ENCODE results near the gene MRPL20. TPM values are rescaled to one million over a fixed set of nuclear protein-coding genes. Genes with fewer than 3 reads are reported as not detected.
"Not testable (repeated sequence)": the region's sequence is repeated elsewhere in the genome, so short reads cannot be mapped to it uniquely, and the experiment has no call there.

Gene MRPL20
- total RNA-seq, 2 donors from 2014 or later, result 72.8 to 85.9 TPM

DNA sequence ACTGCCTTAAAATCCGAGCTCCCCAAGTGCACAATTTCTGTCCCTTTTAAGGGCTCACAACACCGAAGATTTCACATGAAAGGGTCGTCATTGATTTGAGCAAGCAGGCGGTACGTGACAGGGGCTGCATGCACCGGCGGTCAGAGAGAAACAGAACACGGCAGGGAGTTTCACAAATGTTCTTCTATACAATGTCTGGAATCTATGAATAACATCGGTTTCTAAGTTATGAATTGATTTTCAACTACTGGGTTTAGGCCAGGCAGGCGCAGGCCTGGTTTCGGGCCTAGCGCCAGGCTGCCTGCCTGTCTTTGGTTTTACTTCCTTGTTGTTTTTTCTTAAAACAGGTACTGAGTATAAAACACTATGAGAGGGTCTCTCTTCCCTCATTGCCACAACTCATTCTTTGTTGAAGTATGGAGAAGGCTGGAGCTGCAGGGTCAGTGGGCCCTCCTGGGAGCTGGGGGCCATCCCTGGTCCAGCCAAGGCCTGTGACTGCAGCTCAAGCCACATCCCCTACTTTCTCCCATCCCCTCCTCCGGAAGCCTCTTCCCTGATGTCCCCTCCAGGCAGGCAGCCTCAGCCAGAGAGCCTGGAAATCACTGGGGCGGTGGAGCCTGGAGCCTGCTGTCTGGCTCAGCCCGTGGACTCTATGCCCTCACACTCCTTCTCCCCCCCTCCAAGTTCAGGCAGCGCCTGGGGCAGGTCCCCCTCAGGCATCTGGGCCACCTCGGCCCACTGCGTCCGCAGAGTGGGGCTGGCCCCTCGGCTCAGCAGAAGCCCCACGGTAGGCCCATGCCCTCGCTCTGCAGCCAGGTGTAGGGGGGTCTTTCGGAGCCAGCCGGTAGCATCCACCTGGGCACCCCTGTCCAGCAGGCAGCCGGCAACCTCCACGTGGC is 11.6 kb upstream of the MRPL20 start:
- no peaks in the 10 kb centered on the region for H3K36me3 ChIP-seq (replicated peaks in 1 of 2; ENCODE audit: insufficient read depth in 1 of 2, low read depth in 2 of 2)
- no peaks in the 10 kb centered on the region for H3K27me3 ChIP-seq
- peaks cover 46% of the 10 kb centered on the region for H3K4me1 ChIP-seq
- ATAC-seq (no peak), DNase-seq (peak in 1 of 4 donors; percentile 53)
- H3K27ac ChIP-seq, result peak overlapping the region in 3 of 4 donors; percentile 68 to 78 (median 72)
- intact Hi-C loops (cut with DNase I), result no loop called here
- 66 to 76% methylated on average over 13 to 22 of the region's 26 CpGs for WGBS, 2 donors
- no peak overlapping the region for H3K4me3 ChIP-seq
- TF ChIP-seq, protein P1, sequence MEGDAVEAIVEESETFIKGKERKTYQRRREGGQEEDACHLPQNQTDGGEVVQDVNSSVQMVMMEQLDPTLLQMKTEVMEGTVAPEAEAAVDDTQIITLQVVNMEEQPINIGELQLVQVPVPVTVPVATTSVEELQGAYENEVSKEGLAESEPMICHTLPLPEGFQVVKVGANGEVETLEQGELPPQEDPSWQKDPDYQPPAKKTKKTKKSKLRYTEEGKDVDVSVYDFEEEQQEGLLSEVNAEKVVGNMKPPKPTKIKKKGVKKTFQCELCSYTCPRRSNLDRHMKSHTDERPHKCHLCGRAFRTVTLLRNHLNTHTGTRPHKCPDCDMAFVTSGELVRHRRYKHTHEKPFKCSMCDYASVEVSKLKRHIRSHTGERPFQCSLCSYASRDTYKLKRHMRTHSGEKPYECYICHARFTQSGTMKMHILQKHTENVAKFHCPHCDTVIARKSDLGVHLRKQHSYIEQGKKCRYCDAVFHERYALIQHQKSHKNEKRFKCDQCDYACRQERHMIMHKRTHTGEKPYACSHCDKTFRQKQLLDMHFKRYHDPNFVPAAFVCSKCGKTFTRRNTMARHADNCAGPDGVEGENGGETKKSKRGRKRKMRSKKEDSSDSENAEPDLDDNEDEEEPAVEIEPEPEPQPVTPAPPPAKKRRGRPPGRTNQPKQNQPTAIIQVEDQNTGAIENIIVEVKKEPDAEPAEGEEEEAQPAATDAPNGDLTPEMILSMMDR (IDR thresholded peaks at IDR 0.05), result no peak
- TF ChIP-seq POLR2A (IDR thresholded peaks at IDR 0.05), result no peak
- H3K9me3 ChIP-seq, result no peaks in the 10 kb centered on the region

DNA sequence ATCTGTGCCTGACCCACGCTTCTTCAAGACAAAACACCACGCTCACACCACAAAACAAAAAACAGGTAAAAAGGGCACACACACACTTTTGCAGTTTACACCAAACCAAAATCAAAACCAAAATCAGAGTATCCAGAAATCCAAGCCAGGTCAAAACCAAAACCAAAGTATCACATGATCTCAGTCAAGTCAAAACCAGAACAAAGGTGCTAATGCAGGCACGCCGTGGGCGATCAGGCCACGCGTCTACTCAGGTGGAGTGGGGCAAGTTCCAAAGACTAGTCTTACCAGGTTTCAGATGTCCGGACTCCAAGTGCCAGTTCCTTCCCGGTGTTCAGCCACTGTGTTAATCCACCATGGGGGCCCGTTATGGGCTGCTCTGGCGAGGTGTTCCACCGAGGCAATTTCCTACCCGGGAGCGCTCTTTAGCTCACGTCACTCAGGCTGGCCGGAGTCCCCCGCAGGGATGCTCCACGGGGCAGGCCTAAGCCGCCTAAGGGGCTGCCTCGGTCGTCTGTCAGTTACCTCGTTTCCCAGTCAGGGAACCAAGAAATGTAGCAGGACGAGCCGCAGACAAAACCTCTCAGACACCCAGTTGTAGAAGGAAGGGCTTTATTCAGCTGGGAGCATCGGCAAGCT is 10.9 kb upstream of the MRPL20 start:
- H3K9me3 ChIP-seq; H3K27me3 ChIP-seq; ATAC-seq; intact Hi-C loops (cut with DNase I); H3K4me3 ChIP-seq; DNase-seq; H3K36me3 ChIP-seq (replicated peaks in 1 of 2; ENCODE audit: insufficient read depth in 1 of 2, low read depth in 2 of 2): not testable (repeated sequence)
- WGBS, 2 donors, result 83 to 92% methylated on average over 21 to 25 of the region's 25 CpGs
- Histone ChIP-seq H3K27ac (peak overlapping the region in 3 of 4 donors; percentile 68 to 78 (median 72)), H3K4me1 (peaks cover 46% of the 10 kb centered on the region)

DNA sequence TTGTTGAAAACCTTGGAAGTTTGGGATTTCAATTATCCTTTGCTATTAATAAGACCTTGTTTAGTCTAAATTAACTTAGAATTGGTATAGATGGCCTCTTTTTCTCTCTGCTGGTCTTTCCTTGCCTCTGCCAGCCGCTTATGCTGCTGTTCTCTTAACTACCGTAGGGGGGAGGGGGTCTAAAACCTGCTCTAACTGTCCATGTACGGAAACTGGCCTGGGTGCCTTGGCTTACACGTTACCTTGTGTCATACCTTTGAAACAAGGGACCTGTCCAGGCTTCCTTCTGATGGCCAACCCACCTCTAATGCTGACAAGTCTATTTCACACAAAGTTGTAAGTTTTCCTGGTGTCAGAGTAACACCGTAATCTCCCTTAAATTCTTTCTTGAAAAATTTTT is 10.3 kb upstream of the MRPL20 start:
- DNase-seq; H3K9me3 ChIP-seq; H3K4me3 ChIP-seq; intact Hi-C loops (cut with DNase I); ATAC-seq; H3K36me3 ChIP-seq (replicated peaks in 1 of 2; ENCODE audit: insufficient read depth in 1 of 2, low read depth in 2 of 2); H3K27me3 ChIP-seq: not testable (repeated sequence)
- Histone ChIP-seq H3K4me1 (peaks cover 46% of the 10 kb centered on the region), H3K27ac (peak overlapping the region in 2 of 4 donors; percentile 68 to 78)
- WGBS, 2 donors, result 62 to 70% methylated on average over 5 of the region's 5 CpGs

DNA sequence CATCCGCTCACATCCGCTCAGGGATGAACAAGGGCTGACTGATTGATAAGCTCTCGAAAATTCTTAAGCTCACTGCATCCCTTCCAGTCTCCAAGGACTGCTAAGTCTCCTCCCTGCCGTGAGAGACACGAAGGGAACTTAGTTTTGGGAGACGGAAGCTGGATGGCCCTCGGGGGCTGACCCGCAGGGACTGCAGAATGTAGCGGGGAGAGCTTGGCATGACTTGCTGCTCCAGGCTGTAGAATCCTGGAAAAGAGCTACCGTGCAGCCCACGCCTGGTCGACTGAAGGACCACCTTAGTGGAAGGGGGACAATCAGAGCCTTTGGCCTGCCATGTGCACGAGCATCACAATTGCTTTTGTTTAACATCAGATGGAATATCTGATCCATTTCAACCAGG is 8.7 kb upstream of the MRPL20 start:
- H3K36me3 ChIP-seq (replicated peaks in 1 of 2; ENCODE audit: insufficient read depth in 1 of 2, low read depth in 2 of 2), result no peaks in the 10 kb centered on the region
- intact Hi-C loops (cut with DNase I), result no loop called here

DNA sequence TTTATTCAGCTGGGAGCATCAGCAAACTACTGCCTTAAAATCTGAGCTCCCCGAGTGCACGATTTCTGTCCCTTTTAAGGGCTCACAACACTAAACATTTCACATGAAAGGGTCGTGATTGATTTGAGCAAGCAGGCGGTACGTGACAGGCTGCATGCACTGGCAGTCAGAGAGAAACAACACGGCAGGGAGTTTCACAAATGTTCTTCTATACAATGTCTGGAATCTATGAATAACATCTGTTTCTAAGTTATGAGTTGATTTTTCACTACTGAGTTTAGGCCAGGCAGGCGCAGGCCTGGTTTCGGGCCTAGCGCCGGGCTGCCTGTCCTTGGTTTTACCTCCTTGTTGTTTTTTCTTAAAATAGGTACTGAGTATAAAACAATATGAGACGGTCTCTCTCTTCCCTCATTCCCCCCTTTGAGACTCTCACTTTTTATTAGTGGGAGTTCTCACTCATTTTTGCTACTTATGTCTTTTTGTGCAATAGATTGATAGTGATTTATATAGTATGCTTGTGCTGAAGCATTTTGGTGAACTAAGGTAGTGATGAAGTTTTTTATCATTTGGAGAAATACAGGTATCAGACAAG is 5.3 kb upstream of the MRPL20 start:
- not testable (repeated sequence) for ATAC-seq

More for the DNA sequence above, 8.7 kb upstream of the MRPL20 start:
- Histone ChIP-seq H3K27me3 (no peaks in the 10 kb centered on the region), H3K4me1 (peaks cover 37% of the 10 kb centered on the region), H3K9me3 (no peaks in the 10 kb centered on the region), H3K27ac (no peak overlapping the region), H3K4me3 (no peak overlapping the region)
- TF ChIP-seq, protein P1 (IDR thresholded peaks at IDR 0.05), result no peak
- WGBS, 2 donors, result 76 to 88% methylated on average over 13 of the region's 13 CpGs
- ATAC-seq, result no peak
- no peak for DNase-seq

DNA sequence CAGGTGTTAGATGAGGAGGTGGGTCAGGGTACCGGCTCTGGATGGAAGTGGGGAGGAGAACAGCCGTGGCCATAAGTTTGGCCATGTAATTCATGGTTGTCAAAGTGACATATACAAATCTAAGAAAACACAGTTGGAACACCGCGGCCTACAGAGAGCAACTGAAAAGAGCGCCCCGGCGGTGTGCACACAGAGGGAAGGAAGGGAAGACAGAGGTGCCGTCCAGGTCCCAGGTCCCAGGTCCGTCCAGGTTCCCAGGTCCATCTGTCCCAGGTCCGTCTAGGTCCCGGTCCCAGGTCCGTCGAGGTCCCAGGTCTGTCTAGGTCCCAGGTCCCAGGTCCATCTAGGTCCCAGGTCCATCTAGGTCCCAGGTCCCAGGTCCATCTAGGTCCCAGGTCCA is 4.5 kb upstream of the MRPL20 start:
- no peak overlapping the region for H3K4me3 ChIP-seq
- 89 to 94% methylated on average over 10 to 13 of the region's 13 CpGs for WGBS, 2 donors
- H3K36me3 ChIP-seq (replicated peaks in 1 of 2; ENCODE audit: insufficient read depth in 1 of 2, low read depth in 2 of 2), result no peaks in the 10 kb centered on the region
- ATAC-seq (no peak), DNase-seq (no peak)
- H3K9me3 ChIP-seq, result no peaks in the 10 kb centered on the region
- H3K27me3 ChIP-seq, result no peaks in the 10 kb centered on the region
- H3K27ac ChIP-seq, result no peak overlapping the region
- TF ChIP-seq, protein P1 (IDR thresholded peaks at IDR 0.05), result no peak
- no peak for TF ChIP-seq POLR2A (IDR thresholded peaks at IDR 0.05)
- H3K4me1 ChIP-seq, result peaks cover 26% of the 10 kb centered on the region
- intact Hi-C loops (cut with DNase I), result no loop called here

More for the DNA sequence above, 5.3 kb upstream of the MRPL20 start:
- H3K4me1 ChIP-seq, result peaks cover 29% of the 10 kb centered on the region
- H3K27me3 ChIP-seq; H3K27ac ChIP-seq; H3K36me3 ChIP-seq (replicated peaks in 1 of 2; ENCODE audit: insufficient read depth in 1 of 2, low read depth in 2 of 2); DNase-seq; H3K4me3 ChIP-seq; intact Hi-C loops (cut with DNase I); H3K9me3 ChIP-seq: not testable (repeated sequence)
- 92% methylated on average over 11 of the region's 11 CpGs for WGBS, 2 donors

DNA sequence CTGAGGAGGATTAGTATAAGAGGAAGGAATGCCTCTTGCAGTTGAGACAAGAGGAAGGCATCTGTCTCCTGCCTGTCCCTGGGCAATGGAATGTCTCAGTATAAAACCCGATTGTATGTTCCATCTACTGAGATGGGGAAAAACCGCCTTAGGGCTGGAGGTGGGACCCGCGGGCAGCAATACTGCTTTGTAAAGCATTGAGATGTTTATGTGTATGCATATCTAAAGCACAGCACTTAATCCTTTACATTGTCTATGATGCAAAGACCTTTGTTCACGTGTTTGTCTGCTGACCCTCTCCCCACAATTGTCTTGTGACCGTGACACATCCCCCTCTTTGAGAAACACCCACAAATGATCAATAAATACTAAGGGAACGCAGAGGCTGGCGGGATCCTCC is 3.1 kb upstream of the MRPL20 start:
- H3K36me3 ChIP-seq (replicated peaks in 1 of 2; ENCODE audit: insufficient read depth in 1 of 2, low read depth in 2 of 2); H3K9me3 ChIP-seq; ATAC-seq; H3K4me3 ChIP-seq; H3K27me3 ChIP-seq; DNase-seq; H3K27ac ChIP-seq; intact Hi-C loops (cut with DNase I): not testable (repeated sequence)
- peaks cover 34% of the 10 kb centered on the region for H3K4me1 ChIP-seq
- WGBS, 2 donors, result 70 to 81% methylated on average over 8 of the region's 8 CpGs

All from body of pancreas (tissue), 4 donors.